NOMO-1 treated with DMSO at 0.1 percent for 48 hours (cell line): ENCODE measurements around the gene CXCR6.

Experiments
- DNase-seq: peaks from one replicate; lab custom pipeline; 2025; ENCODE audit not compliant: unreplicated experiment; lab: John Stamatoyannopoulos, UW

CXCR6 gene

GRCh38 chr3:45946875-45947274 is 3.6 kb downstream of the CXCR6 start:
- DNase-seq: no peak

GRCh38 chr3:45947361-45947760 is 4.1 kb downstream of the CXCR6 start:
- DNase-seq: no peak

DNA sequence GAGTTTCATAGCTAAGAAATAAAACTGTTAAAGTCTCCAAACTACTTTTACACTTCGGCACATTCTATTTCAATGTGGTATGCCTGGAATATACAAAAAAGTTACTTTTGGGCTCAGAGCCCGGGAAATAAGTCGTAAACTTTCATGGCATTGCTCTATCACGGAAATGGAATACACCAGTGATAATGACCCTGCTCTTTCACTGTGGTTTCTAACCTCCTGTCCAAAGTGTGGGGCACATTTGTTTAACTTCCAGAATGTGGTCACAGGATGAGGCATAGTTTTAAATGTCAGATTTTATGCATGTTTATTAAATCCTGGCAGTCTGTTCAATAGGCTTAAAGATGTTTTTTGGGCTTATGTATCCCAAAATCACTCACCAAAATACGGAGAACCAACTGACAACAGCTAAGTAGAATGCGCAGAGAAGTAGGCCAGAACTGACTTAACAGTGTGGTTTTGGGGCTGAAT is 5.1 kb downstream of the CXCR6 start:
- no peak for DNase-seq

GRCh38 chr3:45948881-45949280 is 5.6 kb downstream of the CXCR6 start:
- DNase-seq: no peak

DNA sequence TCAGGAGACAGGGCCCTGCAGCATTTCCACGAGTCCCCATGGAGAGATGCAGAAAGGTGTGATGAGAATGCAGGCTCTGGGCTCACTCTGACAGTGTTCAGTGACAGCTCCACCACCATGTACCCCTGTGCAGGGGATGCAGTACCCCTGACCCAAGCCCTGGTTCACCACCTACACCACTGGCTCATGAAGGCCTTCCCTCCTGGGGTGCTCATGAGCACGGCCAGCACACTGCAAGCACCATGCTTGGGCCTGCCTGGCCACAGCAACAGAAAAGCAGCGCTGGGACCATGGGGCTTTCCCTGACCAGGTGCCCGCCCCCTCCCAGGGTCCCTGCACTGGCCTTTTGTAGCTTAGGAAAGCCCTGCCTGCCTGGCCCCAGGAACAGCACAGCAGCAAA is 6.2 kb downstream of the CXCR6 start:
- DNase-seq: no peak

- no peak for DNase-seq
Observed at GRCh38 chr3:45950131-45950530, 6.9 kb downstream of the CXCR6 start.

DNA sequence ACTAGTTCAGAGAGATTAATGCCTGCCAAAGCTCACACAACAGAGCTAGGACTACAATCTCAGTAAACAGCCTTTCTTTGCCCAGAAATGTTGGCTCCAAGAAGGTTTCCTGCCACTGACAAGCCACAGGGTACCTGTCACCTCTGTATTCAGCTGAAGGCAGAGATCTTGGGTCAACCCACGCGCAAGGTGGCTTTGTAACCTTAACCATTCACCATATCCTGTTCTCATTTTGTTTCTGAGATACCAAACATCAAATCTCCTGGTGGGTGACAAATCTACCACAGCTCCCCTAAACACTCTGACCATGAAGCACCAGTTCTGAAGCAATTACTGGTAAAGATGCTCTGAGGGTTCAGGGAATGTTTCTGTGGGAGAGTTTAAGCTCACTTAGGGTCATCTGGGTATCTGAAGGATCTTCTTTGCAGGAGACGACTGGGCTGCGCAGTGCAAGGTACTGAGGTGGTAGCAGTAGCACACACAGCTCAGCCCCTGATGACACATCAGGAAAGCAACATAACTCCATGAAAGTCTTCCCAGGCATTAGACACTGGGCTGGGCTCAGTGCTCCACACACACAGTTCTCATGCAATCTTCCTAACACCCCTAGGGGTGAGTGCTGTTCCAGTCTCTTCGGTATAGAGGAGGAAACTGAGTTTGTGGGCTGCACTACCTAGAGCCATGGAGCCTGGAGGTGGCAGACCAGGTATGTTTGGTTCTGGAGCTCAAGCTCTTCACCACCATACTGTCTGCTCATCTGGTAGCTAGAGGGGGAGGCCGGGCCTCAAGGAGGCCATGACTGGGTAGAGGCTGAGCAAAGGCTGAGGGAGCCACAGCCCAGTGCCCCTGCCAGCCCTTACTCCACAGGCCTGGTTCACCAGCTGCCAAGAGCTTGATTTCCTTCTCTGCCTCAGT is 7.7 kb downstream of the CXCR6 start:
- no peak for DNase-seq

DNA sequence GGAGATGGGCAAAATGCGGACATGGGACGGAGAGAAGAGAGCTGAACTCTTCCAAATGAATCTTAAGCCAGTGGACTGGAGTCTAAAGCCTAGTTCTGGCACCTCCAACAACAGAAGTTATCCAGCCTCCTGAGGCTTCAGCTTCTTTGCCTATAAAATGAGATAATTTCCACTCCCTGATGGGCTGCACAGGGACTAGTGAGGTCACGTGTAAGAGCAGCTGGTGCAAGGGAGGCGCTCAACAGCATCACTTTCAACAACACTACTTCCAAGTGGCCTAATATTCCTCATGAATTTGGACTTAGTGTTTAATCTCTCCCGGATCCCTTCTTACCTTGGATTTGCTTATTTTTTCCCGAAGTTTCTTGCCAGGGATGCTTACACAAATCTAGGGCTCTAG is 8.7 kb downstream of the CXCR6 start:
- DNase-seq: no peak

DNA sequence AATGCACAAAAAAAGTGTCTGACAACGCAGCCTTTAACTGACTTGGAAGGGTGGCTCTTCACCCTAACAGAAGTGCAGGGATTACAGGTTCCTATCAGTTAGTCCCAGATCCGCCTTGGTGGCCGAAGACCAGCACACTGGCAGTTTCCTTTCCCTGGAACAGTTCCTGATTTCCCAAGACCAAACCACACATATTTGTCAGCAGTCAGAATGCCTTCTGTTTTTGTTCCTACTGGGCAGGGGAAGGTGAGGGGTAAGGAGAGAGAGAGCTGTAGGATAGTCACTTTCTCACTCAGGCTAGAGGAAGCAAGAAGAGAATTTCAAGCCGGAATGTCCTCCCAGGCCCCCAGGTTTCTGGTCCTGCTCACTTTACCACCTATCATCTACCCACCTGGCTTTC is 9.2 kb downstream of the CXCR6 start:
- no peak for DNase-seq

DNA sequence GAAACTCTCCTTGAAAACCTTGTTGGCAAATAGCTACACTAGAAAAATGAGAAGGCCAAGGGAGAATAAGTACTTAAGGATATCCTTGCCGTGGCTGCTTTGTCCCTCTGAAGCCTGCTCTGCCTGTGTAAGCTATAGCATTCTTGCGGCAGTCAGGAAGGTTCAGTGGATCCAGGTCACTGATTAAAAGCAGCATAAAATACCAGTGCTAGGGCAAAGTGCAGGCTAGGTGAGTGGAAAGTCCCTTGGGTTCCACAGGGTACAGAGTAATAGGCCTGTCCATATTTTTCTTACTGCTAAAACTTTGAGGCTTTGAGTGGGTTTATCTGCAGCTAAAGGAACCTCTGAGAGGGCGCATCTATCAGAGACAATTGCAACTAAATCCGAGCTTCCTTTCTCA is 10.3 kb downstream of the CXCR6 start:
- no peak for DNase-seq

GRCh38 chr3:45954306-45954705 is 11.0 kb downstream of the CXCR6 start:
- DNase-seq: no peak

DNA sequence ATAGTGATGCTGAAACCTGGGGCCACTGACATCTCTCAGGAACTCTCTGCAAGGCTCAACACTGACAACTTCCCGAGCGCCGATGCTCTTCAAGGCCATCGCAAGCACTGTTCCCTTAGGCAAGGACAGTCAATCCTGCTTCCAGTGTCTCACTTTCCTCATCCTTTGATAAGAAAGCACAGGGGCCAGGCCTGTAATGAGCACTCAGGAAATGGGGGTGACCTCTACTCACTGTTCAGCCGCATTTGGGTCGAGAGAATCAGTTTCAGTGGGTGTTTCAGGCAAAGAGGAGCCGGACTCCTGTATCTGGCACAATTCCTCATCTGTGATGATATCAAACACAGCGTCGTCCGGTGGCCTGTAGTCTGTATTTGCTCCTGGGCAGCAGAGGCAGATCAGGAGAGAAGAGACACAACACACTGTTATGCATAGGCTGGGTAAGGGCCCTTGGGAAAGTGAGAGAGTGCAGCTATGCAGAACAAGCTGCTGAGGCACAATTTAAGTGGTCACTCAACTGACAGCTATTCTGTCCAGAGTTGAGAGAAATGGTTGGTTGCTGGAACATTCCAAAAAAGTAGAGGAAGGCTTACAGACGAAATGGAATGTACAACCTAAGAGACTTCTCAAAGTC is 11.9 kb downstream of the CXCR6 start:
- DNase-seq: no peak

DNA sequence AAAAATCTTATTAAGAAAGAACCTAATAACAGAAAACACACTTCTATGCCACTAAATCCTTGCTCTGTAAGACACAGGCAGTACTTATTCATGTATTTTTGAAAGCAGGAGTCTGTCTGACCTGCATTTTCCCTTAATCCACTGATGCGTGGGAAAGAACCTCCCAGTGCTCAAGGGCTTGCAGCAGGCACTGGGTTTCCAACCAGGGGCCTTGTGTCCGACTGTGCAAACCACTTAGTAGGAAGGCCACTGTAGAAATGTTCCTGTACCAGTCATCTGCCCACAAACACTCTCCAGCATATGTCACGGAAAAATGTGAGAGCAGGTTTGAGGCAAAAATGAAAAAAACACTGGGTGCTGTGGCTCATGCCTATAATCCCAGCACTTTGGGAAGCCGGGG is 12.4 kb downstream of the CXCR6 start:
- DNase-seq: no peak

- no peak for DNase-seq
Observed at GRCh38 chr3:45957586-45957985, 14.3 kb downstream of the CXCR6 start.

- no peak for DNase-seq
Observed at GRCh38 chr3:45958321-45958791, 15.1 kb downstream of the CXCR6 start.

DNA sequence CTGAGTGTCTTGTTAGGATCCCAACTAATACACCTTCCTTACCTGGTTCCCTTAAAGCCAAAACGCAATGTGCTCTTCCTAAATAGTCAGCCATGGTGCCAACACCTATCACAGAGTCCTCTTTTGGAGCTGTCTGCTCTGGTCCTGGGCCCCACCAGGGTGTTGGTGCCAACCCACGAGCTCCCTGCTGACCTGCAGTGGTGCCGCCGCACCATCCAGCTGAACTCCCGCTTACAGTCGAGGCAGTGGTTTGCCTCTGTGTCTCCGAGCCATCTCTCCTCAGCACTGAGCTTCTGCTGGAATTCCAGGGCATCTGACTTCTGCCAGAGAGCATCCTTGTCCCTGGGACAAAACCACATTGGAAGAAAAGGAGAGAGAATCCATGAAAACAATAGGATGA is 15.9 kb downstream of the CXCR6 start:
- no peak for DNase-seq

DNA sequence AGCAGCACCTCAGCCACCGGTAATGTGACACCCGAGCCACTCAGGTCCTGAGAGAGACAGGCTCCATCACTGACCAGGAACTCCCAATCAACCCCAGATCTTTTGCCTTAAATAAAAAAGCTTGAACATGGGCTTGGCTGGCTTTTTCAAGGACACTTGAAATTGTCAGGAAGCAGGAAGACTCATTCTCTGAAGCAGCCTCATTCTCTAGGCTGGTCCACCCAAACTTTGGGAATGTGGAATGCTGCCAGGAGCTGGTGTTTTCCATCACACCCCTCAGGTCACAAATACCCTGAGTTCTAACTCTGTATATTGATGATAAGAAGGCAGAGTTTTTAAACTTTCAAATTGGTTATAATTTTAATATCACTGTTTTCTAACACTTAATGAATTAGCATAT is 17.0 kb downstream of the CXCR6 start:
- no peak for DNase-seq

DNA sequence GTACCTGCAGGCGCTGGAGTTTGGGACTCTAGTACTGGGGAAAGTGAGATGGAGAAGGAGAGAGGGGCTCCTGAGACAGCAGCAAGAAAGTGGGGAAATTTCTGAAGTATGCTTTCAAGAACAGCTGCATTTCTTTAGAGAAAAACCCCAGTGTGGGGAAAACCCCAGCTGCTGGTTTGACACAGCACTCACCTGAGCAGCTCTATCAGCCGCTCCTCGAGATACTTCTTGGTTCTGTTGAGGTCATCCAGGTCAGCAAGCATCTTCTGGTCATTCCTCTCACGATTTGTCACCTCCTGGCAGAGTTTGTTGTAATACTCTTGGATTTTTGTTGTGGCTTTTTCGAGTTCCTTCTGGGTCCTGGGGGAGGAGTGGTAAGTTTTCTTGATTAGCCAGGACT is 18.8 kb downstream of the CXCR6 start:
- no peak for DNase-seq

GRCh38 chr3:45964139-45964538 is 20.9 kb downstream of the CXCR6 start:
- DNase-seq: no peak

- no peak for DNase-seq
Observed at GRCh38 chr3:45965253-45965652, 22.0 kb downstream of the CXCR6 start.

GRCh38 chr3:45965653-45966052 is 22.4 kb downstream of the CXCR6 start:
- no peak for DNase-seq

DNA sequence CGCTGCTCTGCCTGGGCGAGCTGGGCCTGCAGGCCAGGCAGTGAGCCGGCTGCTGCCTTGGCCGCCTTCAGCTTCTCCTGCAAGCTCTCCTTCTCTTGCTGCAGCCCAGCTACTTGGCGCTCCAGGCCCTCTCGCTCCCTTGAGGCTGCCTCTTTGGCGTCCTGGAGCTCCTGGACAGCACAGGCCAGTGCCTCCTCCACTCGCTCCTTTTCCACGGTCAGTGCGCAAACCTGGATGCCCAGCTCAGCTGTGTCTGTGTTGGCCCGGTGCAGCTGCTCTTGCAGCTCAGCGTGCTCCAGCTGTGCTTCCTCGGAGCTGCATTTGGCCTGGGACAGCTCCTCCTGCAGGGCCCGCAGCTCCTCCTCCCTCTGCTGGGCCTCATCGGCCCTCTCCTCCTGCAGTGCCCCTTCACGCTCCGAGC is 23.1 kb downstream of the CXCR6 start:
- no peak for DNase-seq
